GM18873 (cell line): ENCODE measurements around the gene LPIN1.
"Not testable (repeated sequence)": the region's sequence is repeated elsewhere in the genome, so short reads cannot be mapped to it uniquely, and the experiment has no call there.

ENCODE experiments used
- ATAC-seq: cut with Tn5 transposase; IDR thresholded peaks from one replicate; pipeline ENCODE4 v1.9.1; 2021; ENCODE audit warnings: mild to moderate bottlenecking, moderate library complexity, moderate number of reproducible peaks; ENCODE audit not compliant: unreplicated experiment, low FRiP score

Gene LPIN1

DNA sequence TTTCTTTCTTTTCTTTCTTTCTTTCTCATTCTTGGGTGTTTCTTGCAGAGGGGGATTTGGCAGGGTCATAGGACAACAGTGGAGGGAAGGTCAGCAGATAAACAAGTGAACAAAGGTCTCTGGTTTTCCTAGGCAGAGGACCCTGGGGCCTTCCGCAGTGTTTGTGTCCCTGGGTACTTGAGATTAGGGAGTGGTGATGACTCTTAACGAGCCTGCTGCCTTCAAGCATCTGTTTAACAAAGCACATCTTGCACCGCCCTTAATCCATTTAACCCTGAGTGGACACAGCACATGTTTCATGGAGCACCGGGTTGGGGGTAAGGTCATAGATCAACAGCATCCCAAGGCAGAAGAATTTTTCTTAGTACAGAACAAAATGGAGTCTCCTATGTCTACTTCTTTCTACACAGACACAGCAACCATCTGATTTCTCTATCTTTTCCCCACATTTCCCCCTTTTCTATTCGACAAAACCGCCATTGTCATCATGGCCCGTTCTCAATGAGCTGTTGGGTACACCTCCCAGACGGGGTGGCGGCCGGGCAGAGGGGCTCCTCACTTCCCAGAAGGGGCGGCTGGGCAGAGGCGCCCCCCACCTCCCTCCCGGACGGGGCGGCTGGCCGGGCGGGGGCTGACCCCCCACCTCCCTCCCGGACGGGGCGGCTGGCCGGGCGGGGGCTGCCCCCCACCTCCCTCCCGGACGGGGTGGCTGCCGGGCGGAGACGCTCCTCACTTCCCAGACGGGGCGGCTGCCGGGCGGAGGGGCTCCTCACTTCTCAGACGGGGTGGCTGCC lies 12.9 kb downstream of the LPIN1 start:
- not testable (repeated sequence) for ATAC-seq

DNA sequence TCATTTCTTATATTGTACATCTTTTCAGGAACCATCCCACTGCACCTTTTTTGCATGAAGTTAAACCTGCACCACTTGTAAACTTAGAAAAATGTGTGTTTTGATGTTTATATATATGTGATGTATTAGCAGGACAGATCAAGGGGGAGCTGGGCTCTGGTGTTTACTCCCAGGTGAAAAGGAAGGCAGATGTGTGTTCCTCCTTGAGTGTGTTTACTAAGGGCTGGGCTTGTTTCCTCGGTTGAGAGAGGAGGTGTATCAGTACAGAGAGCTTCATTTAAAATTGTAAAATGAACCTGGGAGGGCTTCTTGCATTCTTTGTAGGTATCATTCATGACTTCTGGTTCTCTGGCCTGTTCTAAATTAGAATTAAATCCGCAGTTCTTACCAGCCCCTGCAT lies 14.8 kb downstream of the LPIN1 start:
- no peak for ATAC-seq

- ATAC-seq, result no peak
These were observed 15.6 kb downstream of the LPIN1 start for GRCh38 chr2:11762031-11762430.

- no peak for ATAC-seq
These were observed 16.5 kb downstream of the LPIN1 start for GRCh38 chr2:11762799-11763461.

DNA sequence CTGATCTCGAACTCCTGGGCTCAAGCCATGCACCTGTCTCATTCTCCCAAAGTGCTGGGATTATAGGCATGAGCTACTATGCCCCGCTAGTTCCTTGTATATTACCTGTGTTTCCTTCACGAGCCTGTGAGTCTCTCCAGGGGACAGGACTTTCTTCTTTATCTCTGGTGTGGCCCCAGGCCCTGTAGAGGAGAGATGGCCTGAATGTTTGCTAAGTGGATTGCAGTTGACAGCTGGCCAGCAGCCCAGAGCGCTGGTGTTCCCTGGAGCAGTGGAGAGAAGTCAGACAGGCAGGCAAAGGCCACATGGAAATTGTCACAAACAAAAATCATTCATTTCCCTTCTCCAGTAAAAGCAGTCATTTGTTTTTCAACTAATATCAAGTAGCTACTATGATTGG lies 17.9 kb downstream of the LPIN1 start:
- no peak for ATAC-seq

GRCh38 chr2:11764920-11765319 lies 18.5 kb downstream of the LPIN1 start:
- no peak for ATAC-seq

DNA sequence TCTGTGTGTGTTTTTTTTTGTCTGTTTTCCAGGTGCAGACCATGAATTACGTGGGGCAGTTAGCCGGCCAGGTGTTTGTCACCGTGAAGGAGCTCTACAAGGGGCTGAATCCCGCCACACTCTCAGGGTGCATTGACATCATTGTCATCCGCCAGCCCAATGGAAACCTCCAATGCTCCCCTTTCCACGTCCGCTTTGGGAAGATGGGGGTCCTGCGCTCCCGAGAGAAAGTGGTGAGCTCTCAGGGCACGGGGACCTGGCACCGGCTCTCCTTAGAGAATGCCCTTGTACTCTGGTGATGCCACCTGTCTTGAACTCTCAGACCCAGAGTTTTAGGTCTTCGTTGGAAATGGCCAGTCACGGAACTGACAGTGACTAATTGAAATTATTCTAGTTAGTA lies 19.1 kb downstream of the LPIN1 start:
- ATAC-seq, result no peak

DNA sequence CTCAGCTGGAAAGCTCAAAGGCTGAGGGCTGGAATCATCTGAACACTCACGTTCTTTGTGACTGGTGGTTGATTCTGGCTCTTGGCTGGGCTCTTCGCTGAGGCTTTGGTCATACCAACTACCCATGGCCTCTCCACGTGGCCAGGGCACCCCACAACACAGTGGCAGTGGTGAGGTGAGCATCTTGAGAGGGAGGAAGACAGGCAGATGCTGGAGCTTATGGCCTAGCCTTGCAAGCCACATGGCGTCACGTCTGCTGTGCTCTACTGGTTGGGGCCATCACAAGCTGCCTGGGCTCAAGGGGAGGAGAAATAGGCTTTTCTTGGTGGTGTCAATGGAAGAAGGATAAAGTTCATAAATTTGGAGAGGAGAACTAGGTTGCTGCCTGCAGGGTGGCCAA lies 19.6 kb downstream of the LPIN1 start:
- no peak for ATAC-seq

GRCh38 chr2:11767779-11768178 lies 21.3 kb downstream of the LPIN1 start:
- ATAC-seq, result no peak

- no peak for ATAC-seq
These were observed 22.5 kb downstream of the LPIN1 start for GRCh38 chr2:11768946-11769345.

- ATAC-seq, result no peak
These were observed 23.1 kb downstream of the LPIN1 start for GRCh38 chr2:11769516-11769915.

DNA sequence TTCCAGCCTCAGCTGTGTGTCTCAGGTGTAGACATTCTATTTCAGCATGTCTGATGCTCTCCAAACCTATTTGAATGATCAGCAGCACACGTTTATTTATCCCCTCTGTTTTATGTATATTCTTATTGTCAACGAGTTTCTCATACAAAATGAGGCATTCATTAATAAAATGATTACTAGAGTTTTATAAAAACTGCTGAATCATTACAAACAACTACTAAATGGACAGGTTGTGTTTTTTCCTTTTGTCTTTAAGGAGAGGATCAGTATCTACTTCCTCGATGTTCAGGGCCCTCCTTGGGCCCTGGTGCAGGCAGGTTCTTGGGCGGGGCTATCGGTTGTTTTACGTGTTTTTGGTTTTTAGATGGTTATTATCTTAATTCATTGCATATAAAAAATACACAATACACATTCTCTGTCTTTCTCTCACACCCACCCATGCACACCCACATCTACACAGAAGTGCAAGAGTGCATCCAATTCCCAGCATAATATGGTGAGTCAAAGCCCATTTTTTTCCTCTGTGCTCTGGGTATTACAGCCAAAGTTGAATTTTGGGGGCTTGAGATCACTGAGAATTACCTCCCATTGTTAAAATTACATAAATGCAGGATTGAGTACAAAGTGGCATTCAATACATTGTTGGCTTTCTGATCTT lies 24.2 kb downstream of the LPIN1 start:
- no peak for ATAC-seq

DNA sequence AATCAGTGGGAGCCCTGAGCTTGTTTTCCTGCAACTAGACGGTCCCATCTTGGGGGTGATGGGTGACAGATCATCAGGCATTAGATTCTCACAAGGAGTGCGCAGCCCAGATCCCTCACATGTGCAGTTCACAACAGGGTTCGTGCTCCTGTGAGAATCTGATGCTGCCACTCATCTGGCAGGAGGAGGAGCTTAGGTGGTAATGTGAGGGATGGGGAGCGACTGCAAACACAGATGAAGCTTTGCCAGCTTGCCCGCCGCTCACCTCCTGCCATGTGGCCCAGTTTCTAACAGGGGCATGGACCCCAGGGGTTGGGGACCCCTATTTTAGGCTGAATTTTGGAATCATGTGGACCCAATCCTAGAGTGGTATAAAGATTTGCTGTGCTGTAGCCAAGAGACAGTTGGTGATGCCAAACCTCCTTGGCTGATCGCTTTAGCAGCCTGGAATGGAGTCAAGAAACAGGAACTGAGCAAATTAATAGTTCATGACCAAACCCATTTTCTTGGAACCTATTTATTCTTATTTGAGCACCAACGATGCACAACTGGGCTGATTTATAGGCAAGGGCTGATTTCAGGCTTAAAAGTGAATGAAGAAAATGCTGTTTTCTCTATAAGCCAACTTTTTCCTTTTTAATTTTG lies 25.7 kb downstream of the LPIN1 start:
- ATAC-seq, result no peak

GRCh38 chr2:11773111-11773510 lies 26.7 kb downstream of the LPIN1 start:
- no peak for ATAC-seq

GRCh38 chr2:11773747-11774525 lies 27.5 kb downstream of the LPIN1 start:
- no peak for ATAC-seq

DNA sequence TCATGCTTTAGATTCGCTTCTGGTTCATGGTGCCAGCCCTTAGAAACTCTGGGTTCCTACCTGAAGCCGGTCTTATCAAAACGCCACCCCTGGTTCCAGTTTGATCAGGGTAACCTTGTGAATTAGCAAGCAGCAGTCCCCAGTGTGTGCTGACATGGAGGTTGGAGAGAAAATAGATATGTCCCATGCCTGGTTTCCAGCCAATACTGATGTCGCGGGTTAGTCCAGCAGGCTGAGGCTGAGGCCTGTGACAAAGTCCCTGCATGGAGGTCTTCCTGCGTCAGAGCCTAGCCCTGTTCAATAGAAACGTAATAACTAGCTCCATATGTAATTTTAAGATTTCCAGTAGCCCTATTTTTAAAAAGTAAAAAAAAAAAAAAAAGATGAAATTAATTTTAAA lies 28.2 kb downstream of the LPIN1 start:
- ATAC-seq, result no peak

- ATAC-seq, result peak; percentile 79
These were observed 29.0 kb downstream of the LPIN1 start for GRCh38 chr2:11775384-11775783.

GRCh38 chr2:11777066-11777782 lies 30.8 kb downstream of the LPIN1 start:
- ATAC-seq, result no peak

- ATAC-seq, result no peak
These were observed 31.5 kb downstream of the LPIN1 start for GRCh38 chr2:11777886-11778415.
